ENCODE results near the gene COX20. TPM values are rescaled to one million over a fixed set of nuclear protein-coding genes. Genes with fewer than 3 reads are reported as not detected.
"Not testable (repeated sequence)": the region's sequence is repeated elsewhere in the genome, so short reads cannot be mapped to it uniquely, and the experiment has no call there.

COX20 gene
- total and polyA plus RNA-seq, 3 experiments from 2014 or later: 35.7 to 47.0 (median 36.2) TPM

DNA sequence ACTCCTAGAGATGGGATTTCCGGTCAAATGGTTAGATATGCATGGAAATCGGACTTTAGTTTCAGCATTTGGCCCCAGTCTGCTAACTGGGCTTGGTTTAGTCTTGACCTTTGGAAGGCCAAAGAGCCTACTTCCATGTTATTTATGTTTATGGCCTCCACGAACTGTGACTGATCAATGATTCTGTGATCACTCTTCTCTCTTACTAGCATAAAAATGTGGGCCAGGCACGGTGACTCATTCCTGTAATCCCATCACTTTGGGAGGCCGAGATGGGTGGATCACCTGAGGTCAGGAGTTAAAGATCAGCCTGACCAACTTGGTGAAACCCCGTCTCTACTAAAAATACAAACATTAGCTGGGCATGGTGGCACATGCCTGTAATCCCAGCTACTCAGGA is 40.9 kb upstream of the COX20 start:
- H3K4me3 ChIP-seq (ENCODE audit: low read length); H3K9me3 ChIP-seq (ENCODE audit: low read length); H3K36me3 ChIP-seq (ENCODE audit: insufficient read depth, low read length); H3K36me3 Mint-ChIP-seq; POLR2A ChIA-PET; H3K27ac Mint-ChIP-seq; H3K27ac ChIP-seq (ENCODE audit: low read depth, low read length); H3K9me3 Mint-ChIP-seq; H3K4me3 Mint-ChIP-seq; H3K4me1 Mint-ChIP-seq; H3K4me1 ChIP-seq (ENCODE audit: insufficient read depth, low read length); H3K27me3 ChIP-seq (ENCODE audit: insufficient read depth, low read length, poor library complexity, severe bottlenecking); DNase-seq: not testable (repeated sequence)
- H3K27me3 Mint-ChIP-seq: peaks cover 1 to 17% of the 10 kb centered on the region in 2 donors
- CTCF ChIA-PET: interaction anchor here (3.6 kb wide), 1 partner anchor 190 kb away, joined by 49 read pairs; no protein-coding TSS in a partner anchor

- no peak overlapping the region for H3K27ac Mint-ChIP-seq
- H3K4me3 ChIP-seq (ENCODE audit: low read length): no peak overlapping the region
- no peak overlapping the region for H3K27ac ChIP-seq (ENCODE audit: low read depth, low read length)
- no peaks in the 10 kb centered on the region for H3K4me1 ChIP-seq (ENCODE audit: insufficient read depth, low read length)
- H3K36me3 ChIP-seq (ENCODE audit: insufficient read depth, low read length): no peaks in the 10 kb centered on the region
- POLR2A ChIA-PET: no interaction called here
- H3K27me3 Mint-ChIP-seq: peaks cover 5 to 22% of the 10 kb centered on the region in 2 donors
- peaks cover 4 to 5% (median 4%) of the 10 kb centered on the region in 3 donors for H3K4me1 Mint-ChIP-seq
- no peaks in the 10 kb centered on the region for H3K36me3 Mint-ChIP-seq
- H3K27me3 ChIP-seq (ENCODE audit: insufficient read depth, low read length, poor library complexity, severe bottlenecking): no peaks in the 10 kb centered on the region
- H3K9me3 Mint-ChIP-seq: no peaks in the 10 kb centered on the region
- H3K9me3 ChIP-seq (ENCODE audit: low read length): no peaks in the 10 kb centered on the region
- DNase-seq: peak; percentile 34 to 65 (median 39)
- CTCF ChIA-PET: interaction anchor here (0.6 to 4.7 kb wide), 12 partner anchors 11 to 247 kb away, joined by 3 to 49 read pairs (median 4); no protein-coding TSS in a partner anchor
- no peak overlapping the region for H3K4me3 Mint-ChIP-seq
Measured at GRCh38 chr1:244796719-244797406, 38.6 kb upstream of the COX20 start.

DNA sequence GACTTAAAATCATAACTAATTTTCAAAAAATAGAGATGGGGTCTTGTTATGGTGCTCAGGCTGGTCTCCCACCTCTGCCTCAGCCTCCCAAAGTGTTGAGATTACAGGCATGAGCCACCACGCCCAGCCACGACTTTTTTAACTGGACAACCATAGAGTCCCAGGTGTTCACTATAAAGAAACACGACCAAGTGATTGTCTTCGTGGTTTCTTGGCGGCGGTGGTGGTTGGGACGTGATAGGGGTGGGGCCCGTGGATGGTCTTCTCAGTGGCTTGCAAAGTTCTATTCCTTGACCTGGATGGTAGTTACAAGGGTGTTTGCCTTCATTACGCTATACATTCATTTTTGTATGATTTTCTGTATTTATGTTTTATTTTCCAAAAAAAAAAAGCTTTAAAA is 34.6 kb upstream of the COX20 start:
- Mint-ChIP-seq H3K4me1 (peaks cover 4 to 5% (median 4%) of the 10 kb centered on the region in 3 donors), H3K9me3 (no peaks in the 10 kb centered on the region), H3K4me3 (no peak overlapping the region), H3K36me3 (no peaks in the 10 kb centered on the region), H3K27ac (no peak overlapping the region), H3K27me3 (peaks cover 5 to 22% of the 10 kb centered on the region in 2 donors)
- H3K27ac ChIP-seq (ENCODE audit: low read depth, low read length): no peak overlapping the region
- H3K4me1 ChIP-seq (ENCODE audit: insufficient read depth, low read length): no peaks in the 10 kb centered on the region
- H3K9me3 ChIP-seq (ENCODE audit: low read length): no peaks in the 10 kb centered on the region
- peak in 1 of 5 donors; percentile 3 for DNase-seq
- no peaks in the 10 kb centered on the region for H3K27me3 ChIP-seq (ENCODE audit: insufficient read depth, low read length, poor library complexity, severe bottlenecking)
- ChIA-PET CTCF (interaction anchor here (0.8 to 3.7 kb wide), 21 partner anchors 9 to 245 kb away, joined by 3 to 66 read pairs (median 5); partner anchors contain the start of gene COX20), POLR2A (interaction anchor here (1.4 kb wide), 1 partner anchor 34 kb away, joined by 10 read pairs; no protein-coding TSS in a partner anchor)
- no peaks in the 10 kb centered on the region for H3K36me3 ChIP-seq (ENCODE audit: insufficient read depth, low read length)
- no peak overlapping the region for H3K4me3 ChIP-seq (ENCODE audit: low read length)

GRCh38 chr1:244801246-244801645 is 34.2 kb upstream of the COX20 start:
- no peak overlapping the region for H3K4me3 ChIP-seq (ENCODE audit: low read length)
- CTCF ChIA-PET: interaction anchor here (0.7 to 3.7 kb wide), 30 partner anchors 8 to 256 kb away, joined by 3 to 66 read pairs (median 4); partner anchors contain the start of gene COX20
- no peaks in the 10 kb centered on the region for H3K27me3 ChIP-seq (ENCODE audit: insufficient read depth, low read length, poor library complexity, severe bottlenecking)
- no peak overlapping the region for H3K27ac ChIP-seq (ENCODE audit: low read depth, low read length)
- peak; percentile 25 to 69 (median 42) for DNase-seq
- H3K36me3 Mint-ChIP-seq: no peaks in the 10 kb centered on the region
- no peaks in the 10 kb centered on the region for H3K9me3 Mint-ChIP-seq
- no peaks in the 10 kb centered on the region for H3K9me3 ChIP-seq (ENCODE audit: low read length)
- H3K4me1 Mint-ChIP-seq: peaks cover 4 to 5% (median 4%) of the 10 kb centered on the region in 3 donors
- H3K36me3 ChIP-seq (ENCODE audit: insufficient read depth, low read length): no peaks in the 10 kb centered on the region
- peak overlapping the region in 1 of 7 donors; percentile 54 for H3K4me3 Mint-ChIP-seq
- POLR2A ChIA-PET: interaction anchor here (1.2 to 1.4 kb wide), 2 partner anchors 33 to 241 kb away, joined by 5 to 10 read pairs; no protein-coding TSS in a partner anchor
- peaks cover 5 to 22% of the 10 kb centered on the region in 2 donors for H3K27me3 Mint-ChIP-seq
- no peaks in the 10 kb centered on the region for H3K4me1 ChIP-seq (ENCODE audit: insufficient read depth, low read length)
- peak overlapping the region in 2 of 8 donors; percentile 22 to 73 for H3K27ac Mint-ChIP-seq

DNA sequence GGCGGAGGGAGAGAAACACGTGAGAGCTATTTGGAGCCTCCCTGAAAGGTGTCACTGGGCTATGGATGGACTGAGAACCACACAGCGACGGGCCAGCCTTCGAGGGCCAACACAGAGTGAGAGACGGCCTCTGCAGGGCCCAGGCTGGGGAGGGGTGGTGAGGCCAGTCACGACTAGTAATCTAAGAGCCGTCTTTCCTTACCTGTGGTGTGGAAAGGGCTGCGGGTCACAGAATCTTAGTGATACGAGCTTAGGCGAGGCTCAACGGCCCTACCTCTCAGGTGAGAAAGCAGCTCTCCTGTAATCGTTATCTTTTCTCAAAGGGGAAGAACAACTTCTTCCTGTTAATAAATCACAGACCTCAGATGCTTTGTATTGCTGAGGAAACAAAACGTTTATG is 33.4 kb upstream of the COX20 start:
- no peaks in the 10 kb centered on the region for H3K36me3 ChIP-seq (ENCODE audit: insufficient read depth, low read length)
- peaks cover 5 to 18% of the 10 kb centered on the region in 2 donors for H3K27me3 Mint-ChIP-seq

DNA sequence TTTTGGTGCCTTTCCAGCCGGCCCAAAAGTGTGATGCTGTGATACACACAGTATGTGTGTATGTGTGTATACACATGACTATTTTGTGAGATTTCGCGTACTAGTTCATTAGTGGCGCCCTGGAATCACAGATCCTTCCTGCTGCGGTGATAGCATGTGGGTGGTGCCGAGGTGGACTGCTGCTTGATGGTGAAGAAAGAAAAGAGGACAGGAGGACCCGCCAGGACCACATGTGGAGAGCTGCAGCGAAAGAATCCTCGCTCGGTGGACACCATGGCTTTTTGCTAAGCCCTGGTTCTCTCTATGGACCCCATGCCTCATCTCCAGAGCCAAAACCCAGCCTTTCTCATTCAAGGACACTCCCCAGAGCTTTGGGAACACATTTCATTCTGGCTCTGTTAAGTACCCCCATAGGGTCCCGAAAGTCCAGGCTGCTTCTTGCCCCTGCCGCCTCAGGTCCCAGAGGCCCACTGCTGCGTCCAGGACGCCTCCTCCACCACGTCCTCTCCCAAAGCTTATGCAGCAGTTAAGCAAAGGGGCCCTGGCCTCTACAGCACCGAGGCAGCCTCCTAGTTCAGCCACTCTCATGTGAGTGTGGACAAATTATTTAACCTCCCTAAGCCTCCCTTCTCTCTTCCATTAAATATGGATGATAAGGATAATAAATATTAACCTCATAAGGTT is 32.8 kb upstream of the COX20 start:
- H3K27ac ChIP-seq (ENCODE audit: low read depth, low read length): no peak overlapping the region
- H3K4me1 ChIP-seq (ENCODE audit: insufficient read depth, low read length): no peaks in the 10 kb centered on the region
- H3K9me3 Mint-ChIP-seq: no peaks in the 10 kb centered on the region
- peaks cover 4 to 5% (median 4%) of the 10 kb centered on the region in 3 donors for H3K4me1 Mint-ChIP-seq
- ChIA-PET CTCF (interaction anchor here (1.1 to 3.7 kb wide), 8 partner anchors 9 to 240 kb away, joined by 3 to 66 read pairs (median 5); partner anchors contain the start of gene COX20), POLR2A (interaction anchor here (0.5 to 1.2 kb wide), 5 partner anchors 60 to 240 kb away, joined by 3 to 6 read pairs (median 4); a partner anchor contains a TSS)
- no peaks in the 10 kb centered on the region for H3K9me3 ChIP-seq (ENCODE audit: low read length)
- H3K4me3 Mint-ChIP-seq: no peak overlapping the region
- no peak for DNase-seq
- H3K36me3 ChIP-seq (ENCODE audit: insufficient read depth, low read length): no peaks in the 10 kb centered on the region
- H3K27me3 ChIP-seq (ENCODE audit: insufficient read depth, low read length, poor library complexity, severe bottlenecking): no peaks in the 10 kb centered on the region
- H3K27me3 Mint-ChIP-seq: peaks cover 7 to 15% of the 10 kb centered on the region in 2 donors
- H3K27ac Mint-ChIP-seq: no peak overlapping the region
- no peak overlapping the region for H3K4me3 ChIP-seq (ENCODE audit: low read length)
- H3K36me3 Mint-ChIP-seq: no peaks in the 10 kb centered on the region

More for the DNA sequence above, 33.4 kb upstream of the COX20 start:
- Mint-ChIP-seq H3K27ac (no peak overlapping the region), H3K4me1 (peaks cover 4 to 5% (median 4%) of the 10 kb centered on the region in 3 donors), H3K36me3 (no peaks in the 10 kb centered on the region), H3K9me3 (no peaks in the 10 kb centered on the region), H3K4me3 (no peak overlapping the region)
- H3K4me1 ChIP-seq (ENCODE audit: insufficient read depth, low read length): no peaks in the 10 kb centered on the region
- H3K9me3 ChIP-seq (ENCODE audit: low read length): no peaks in the 10 kb centered on the region
- ChIA-PET POLR2A (interaction anchor here (0.5 to 1.4 kb wide), 4 partner anchors 33 to 240 kb away, joined by 3 to 10 read pairs (median 4); a partner anchor contains a TSS), CTCF (interaction anchor here (0.7 to 3.7 kb wide), 23 partner anchors 9 to 255 kb away, joined by 3 to 66 read pairs (median 4); partner anchors contain the start of gene COX20)
- H3K4me3 ChIP-seq (ENCODE audit: low read length): no peak overlapping the region
- DNase-seq: no peak
- H3K27me3 ChIP-seq (ENCODE audit: insufficient read depth, low read length, poor library complexity, severe bottlenecking): no peaks in the 10 kb centered on the region
- no peak overlapping the region for H3K27ac ChIP-seq (ENCODE audit: low read depth, low read length)

GRCh38 chr1:244804841-244805240 is 30.6 kb upstream of the COX20 start:
- no peaks in the 10 kb centered on the region for H3K36me3 ChIP-seq (ENCODE audit: insufficient read depth, low read length)
- no peaks in the 10 kb centered on the region for H3K4me1 ChIP-seq (ENCODE audit: insufficient read depth, low read length)
- H3K27ac ChIP-seq (ENCODE audit: low read depth, low read length): no peak overlapping the region
- H3K27me3 ChIP-seq (ENCODE audit: insufficient read depth, low read length, poor library complexity, severe bottlenecking): no peaks in the 10 kb centered on the region
- no peaks in the 10 kb centered on the region for H3K9me3 ChIP-seq (ENCODE audit: low read length)
- H3K4me1 Mint-ChIP-seq: peaks cover 4 to 5% (median 4%) of the 10 kb centered on the region in 3 donors
- ChIA-PET CTCF (interaction anchor here (1.1 to 1.4 kb wide), 2 partner anchors 238 kb away, joined by 4 to 5 read pairs; no protein-coding TSS in a partner anchor), POLR2A (no interaction called here)
- H3K9me3 Mint-ChIP-seq: no peaks in the 10 kb centered on the region
- no peak overlapping the region for H3K4me3 Mint-ChIP-seq
- H3K27me3 Mint-ChIP-seq: peaks cover 5 to 11% of the 10 kb centered on the region in 2 donors
- no peak for DNase-seq
- H3K27ac Mint-ChIP-seq: peak overlapping the region in 1 of 8 donors; percentile 68
- no peak overlapping the region for H3K4me3 ChIP-seq (ENCODE audit: low read length)
- H3K36me3 Mint-ChIP-seq: no peaks in the 10 kb centered on the region

All from CD8-positive, alpha-beta memory T cell (primary cell).